IPS DF 6.9 (cell line): ENCODE results near the gene NCKAP5.

Experiments
- DNase-seq: peaks from one replicate; pipeline ENCODE4 v3.0.0-alpha.2; 2013; ENCODE audit warnings: low read depth, low spot score
- H3K27ac ChIP-seq: one replicate; pipeline ENCODE4 v1.5.1; 2013; ENCODE audit warnings: low read length, control low read depth
- H3K27me3 ChIP-seq: 2 replicates; pipeline ENCODE4 v1.6.1; 2013; ENCODE audit warnings: mild to moderate bottlenecking, low read length; ENCODE audit not compliant: control insufficient read depth, insufficient read depth
- H3K36me3 ChIP-seq: 2 replicates; pipeline ENCODE4 v1.6.1; 2013; ENCODE audit warnings: low read length; ENCODE audit not compliant: control insufficient read depth, insufficient read depth
- H3K4me1 ChIP-seq: 2 replicates; pipeline ENCODE4 v1.6.1; 2013; ENCODE audit warnings: low read length; ENCODE audit not compliant: control insufficient read depth, insufficient read depth
- H3K4me3 ChIP-seq: 2 replicates; pipeline ENCODE4 v1.5.1; 2013; ENCODE audit warnings: mild to moderate bottlenecking, low read length
- H3K9me3 ChIP-seq: 2 replicates; pipeline ENCODE4 v1.6.1; 2013; ENCODE audit warnings: low read length, inconsistent platforms; ENCODE audit not compliant: control insufficient read depth, insufficient read depth
- WGBS: extraction: QIAGEN DNeasy Blood & Tissue Kit; methylation state at CpG from one replicate; pipeline ENCODE4 v1.1.7; 2013; ENCODE audit warnings: mixed read lengths, missing lambda C conversion rate; ENCODE audit not compliant: insufficient read length, insufficient coverage; 5-methylcytosine and 5-hydroxymethylcytosine counted together

NCKAP5 gene

DNA sequence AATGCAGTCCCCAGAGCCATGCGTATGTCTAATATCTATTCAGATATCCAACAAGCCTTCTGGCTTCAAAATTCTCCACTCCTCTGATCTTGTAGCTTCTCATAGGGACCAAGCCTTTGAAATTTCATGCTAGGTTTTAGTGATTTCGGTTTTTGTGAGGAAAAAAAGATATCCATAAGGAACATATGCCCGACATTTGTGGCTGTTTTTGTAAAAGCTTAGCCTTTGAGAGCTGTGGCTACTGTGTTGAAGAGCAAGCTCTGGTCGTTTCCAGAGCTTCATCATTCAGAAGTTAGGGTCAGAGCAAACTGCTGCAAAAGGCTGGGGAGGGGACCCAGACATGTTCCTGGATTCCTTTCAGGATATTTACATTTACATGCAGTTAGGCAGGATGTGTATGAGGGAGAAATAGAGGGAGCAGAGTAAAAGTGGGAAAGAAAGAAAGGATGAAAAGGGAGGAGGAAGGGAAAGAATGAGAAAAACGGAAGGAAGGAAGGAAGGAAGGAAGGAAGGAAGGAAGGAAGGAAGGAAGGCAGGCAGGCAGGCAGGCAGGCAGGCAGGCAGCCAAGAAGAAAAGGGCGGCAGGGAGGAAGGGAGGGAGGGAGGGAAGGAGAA, 70.2 kb downstream of the NCKAP5 start:
- Histone ChIP-seq H3K4me1 (no peaks in the 10 kb centered on the region; the same call in 1 of the 2 replicates), H3K4me3 (no peak overlapping the region), H3K27ac (no peak overlapping the region), H3K9me3 (no peaks in the 10 kb centered on the region), H3K36me3 (no peaks in the 10 kb centered on the region), H3K27me3 (no peaks in the 10 kb centered on the region)
- DNase-seq, result no peak
- WGBS, result 100% methylated on average over 1 of the region's 6 CpGs

DNA sequence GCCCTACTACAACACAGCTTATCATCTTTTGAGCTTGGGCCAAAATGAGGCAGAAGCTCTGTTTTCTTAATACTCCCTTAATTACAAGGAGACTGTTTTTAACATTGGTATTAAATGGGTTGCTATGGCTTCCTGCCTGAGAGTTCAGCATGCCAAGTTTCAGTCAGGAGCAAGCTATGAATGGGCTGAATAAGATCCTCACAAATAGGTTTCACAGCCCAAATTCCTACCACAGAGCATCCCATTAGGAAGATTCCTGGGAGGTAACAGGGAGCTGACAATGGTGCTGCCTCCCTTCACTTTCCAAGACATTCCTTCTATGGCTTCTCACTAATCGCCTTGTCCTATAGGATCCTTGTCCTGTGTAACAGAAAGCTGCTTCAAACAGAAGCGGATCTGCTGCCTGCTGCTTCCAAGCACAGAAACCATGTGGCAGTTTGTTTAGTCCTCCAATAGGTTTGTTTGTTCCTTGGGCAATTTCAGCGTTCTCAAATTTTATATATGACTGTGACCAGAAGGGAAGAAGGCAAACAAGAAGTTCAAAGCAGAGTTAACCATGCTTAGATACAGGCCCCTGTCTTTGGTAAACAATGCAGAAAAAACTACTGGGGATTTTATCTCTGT, 70.9 kb downstream of the NCKAP5 start:
- Histone ChIP-seq H3K4me1 (no peaks in the 10 kb centered on the region; the same call in 1 of the 2 replicates), H3K4me3 (no peak overlapping the region), H3K27ac (no peak overlapping the region), H3K36me3 (no peaks in the 10 kb centered on the region), H3K9me3 (no peaks in the 10 kb centered on the region), H3K27me3 (no peaks in the 10 kb centered on the region)
- no CpG with 5 or more reads among the region's 3 CpGs for WGBS
- peak; percentile 20 for DNase-seq

DNA sequence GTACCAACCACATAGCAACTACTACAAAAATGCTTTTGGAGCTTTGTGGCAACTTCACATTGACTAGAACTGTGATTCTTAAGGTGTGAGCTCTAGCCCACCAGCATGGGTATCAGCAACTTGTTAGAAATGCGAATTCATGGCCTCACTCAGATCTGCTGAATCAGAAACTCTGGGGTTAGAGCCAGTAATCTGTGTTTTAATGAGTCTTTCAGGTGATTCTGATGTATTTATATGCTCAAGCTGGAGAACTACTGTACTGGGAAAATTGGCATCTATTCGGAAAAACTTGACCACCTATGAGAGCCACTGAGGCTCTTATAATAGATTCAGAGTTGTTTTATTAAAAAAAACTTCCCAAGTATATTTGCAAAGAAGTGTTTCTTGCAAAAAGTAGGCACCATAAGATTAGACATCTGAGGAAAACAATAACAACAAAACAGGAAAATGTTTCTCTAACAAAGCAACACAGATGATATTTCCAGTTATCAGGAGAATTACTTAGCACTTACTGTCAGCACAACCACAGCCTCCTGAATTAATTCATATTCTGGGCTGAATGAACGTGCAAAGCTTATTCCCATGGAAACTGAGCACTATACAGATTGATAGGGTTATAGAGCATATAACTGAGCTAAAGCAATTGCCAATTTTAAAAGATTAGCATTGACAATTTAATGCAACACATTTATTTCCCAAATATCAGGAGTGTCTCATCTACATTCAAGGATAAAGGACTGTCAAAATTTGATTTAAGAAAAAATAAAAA, 71.6 kb downstream of the NCKAP5 start:
- no CpG with 5 or more reads among the region's 3 CpGs for WGBS
- H3K27ac ChIP-seq, result no peak overlapping the region
- DNase-seq, result no peak
- no peak overlapping the region for H3K4me3 ChIP-seq
- H3K27me3 ChIP-seq, result no peaks in the 10 kb centered on the region
- no peaks in the 10 kb centered on the region for H3K36me3 ChIP-seq
- no peaks in the 10 kb centered on the region for H3K9me3 ChIP-seq
- H3K4me1 ChIP-seq, result no peaks in the 10 kb centered on the region; the same call in 1 of the 2 replicates

DNA sequence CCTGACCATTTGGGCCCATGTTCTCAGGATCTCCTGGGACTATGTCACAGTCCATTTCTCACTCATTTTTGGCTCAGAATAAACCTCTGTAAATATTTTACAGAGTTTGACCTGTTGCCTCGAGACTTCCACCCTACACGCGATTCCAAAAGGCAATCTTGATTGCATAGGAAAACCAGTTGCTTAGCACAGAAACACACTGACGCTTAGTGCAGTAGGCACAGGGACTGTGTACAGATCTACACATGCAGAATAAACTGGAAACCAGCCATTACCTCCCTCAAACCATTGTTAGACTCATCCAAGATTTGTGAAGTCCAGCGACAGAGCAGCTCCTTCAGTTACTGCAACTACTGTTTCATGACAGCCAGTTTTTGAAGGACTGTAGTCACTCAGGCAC, 73.0 kb downstream of the NCKAP5 start:
- DNase-seq, result no peak
- no CpG with 5 or more reads among the region's 5 CpGs for WGBS
- no peaks in the 10 kb centered on the region for H3K9me3 ChIP-seq
- H3K36me3 ChIP-seq, result no peaks in the 10 kb centered on the region
- no peak overlapping the region for H3K4me3 ChIP-seq
- H3K27me3 ChIP-seq, result no peaks in the 10 kb centered on the region
- no peak overlapping the region for H3K27ac ChIP-seq
- no peaks in the 10 kb centered on the region; the same call in 1 of the 2 replicates for H3K4me1 ChIP-seq

DNA sequence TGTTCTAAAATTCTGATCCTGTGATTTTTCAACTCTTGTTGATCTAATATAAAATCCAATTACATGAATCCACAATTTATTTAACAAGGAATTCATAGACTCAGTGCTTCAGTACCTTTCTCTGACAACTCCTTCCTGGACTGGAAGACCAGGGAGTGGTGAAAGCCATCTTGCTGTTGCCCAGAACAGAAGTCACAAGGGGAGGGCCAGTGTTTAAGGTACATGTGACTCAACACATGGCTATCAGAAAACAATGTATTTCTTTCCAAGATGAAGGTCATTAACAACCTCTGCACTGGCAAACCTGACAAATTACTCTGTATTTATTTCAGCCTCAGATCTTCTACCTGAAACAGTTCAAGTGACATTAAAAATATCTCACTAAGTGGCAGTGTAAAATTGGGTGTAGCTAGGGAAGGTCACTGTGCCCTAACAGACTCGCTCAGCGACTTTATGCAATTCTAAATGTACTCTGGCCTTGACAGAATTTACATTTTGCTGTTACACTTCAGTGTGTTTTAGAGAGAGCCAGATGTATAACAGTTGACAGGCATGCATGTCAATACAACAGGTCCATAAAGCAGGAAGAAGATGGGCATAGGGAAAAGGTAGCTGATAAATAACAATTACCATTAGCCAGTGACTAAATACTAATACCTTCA, 75.4 kb downstream of the NCKAP5 start:
- no peak for DNase-seq
- Histone ChIP-seq H3K4me3 (no peak overlapping the region), H3K27me3 (no peaks in the 10 kb centered on the region), H3K27ac (no peak overlapping the region), H3K36me3 (no peaks in the 10 kb centered on the region), H3K4me1 (no peaks in the 10 kb centered on the region; the same call in 1 of the 2 replicates), H3K9me3 (no peaks in the 10 kb centered on the region)
- no CpG with 5 or more reads among the region's 2 CpGs for WGBS

DNA sequence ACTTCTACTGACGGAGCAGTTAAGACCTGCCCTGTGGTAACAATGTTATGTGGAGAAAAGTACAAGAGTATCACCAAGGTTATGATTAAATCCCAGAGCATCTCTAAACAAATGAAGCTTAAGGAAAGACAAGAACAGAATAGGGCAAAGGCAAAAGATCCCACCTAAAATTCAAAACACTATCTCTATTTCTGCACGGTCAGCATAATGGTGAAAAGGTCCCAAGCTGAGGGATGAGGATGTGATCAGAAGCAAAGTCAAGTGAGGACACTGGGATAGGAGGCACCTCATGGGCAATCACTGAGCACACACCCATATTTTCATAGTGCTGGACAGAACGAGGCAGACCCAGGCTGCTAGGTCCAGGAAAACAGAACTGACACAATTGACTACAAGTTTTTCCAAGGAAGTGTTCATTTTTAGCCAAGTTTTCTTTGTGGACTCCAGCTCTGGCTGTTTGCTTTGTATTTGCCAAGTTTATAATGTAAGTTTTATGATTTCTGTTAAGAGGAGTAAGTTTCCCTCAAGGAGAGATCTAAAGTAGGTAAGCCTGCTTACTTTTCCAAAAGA, 77.8 kb downstream of the NCKAP5 start:
- no peak overlapping the region for H3K27ac ChIP-seq
- H3K36me3 ChIP-seq, result no peaks in the 10 kb centered on the region
- no CpG with 5 or more reads among the region's 3 CpGs for WGBS
- H3K4me3 ChIP-seq, result no peak overlapping the region
- no peaks in the 10 kb centered on the region for H3K9me3 ChIP-seq
- no peaks in the 10 kb centered on the region for H3K27me3 ChIP-seq
- H3K4me1 ChIP-seq, result no peaks in the 10 kb centered on the region
- no peak for DNase-seq

DNA sequence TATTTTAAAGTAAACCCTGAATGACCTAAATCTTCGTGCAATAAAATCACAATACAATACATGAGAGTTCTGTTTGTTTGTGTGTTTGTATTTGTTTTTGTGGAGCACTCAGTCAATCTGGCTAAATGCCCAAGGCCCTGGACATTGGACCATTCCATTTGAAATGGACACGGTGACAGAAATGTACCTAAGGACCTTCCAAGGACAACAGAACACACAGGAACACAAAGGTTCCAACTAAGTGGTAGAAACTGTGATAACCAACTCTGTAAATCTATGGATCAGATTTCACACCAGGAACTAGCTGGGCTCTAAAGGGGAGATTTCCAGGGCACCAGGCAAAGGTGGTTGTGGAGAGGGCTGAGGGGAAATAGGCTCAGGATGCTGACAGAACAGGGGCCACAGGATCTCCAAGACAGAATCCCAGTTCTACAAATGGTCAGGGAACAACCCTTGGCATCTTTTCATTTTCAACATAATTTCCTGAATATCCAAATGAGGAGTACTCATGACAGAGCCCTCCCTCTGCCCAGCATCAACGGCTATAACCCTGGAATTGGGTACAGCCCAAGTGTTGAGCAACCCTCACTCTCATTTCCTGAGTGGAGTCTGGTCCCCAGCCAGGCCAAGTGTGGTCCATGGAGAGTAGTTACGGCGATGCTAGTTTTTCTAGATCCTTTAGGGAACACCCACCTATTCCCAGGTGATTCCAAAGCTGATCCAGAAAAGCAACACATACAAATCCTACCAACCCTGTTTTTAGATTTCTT, 78.4 kb downstream of the NCKAP5 start:
- WGBS, result no CpG with 5 or more reads among the region's 5 CpGs
- no peak for DNase-seq

DNA sequence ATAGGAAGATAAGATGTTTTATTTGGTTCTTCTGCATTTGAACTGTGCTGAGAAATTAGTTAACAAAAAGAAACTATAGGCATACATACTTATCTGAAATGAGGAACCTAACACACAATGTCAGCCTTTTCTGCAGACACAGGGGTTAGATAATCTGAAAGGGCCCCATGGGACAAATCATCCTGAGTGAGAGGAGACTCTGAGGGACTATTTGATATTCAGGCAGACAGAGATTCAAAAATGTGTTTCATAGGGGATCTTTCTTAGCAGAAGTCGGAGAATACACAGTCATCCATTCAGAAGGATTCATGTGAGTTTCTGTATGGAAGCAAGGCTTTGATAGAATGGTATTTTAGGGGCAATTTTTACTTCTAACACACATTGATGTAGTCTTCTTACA, 79.1 kb downstream of the NCKAP5 start:
- no CpG with 5 or more reads among the region's 1 CpG for WGBS
- Histone ChIP-seq H3K27me3 (no peaks in the 10 kb centered on the region), H3K4me1 (no peaks in the 10 kb centered on the region), H3K27ac (no peak overlapping the region), H3K4me3 (no peak overlapping the region), H3K36me3 (no peaks in the 10 kb centered on the region), H3K9me3 (no peaks in the 10 kb centered on the region)
- no peak for DNase-seq

More for the DNA sequence above, 78.4 kb downstream of the NCKAP5 start:
- no peaks in the 10 kb centered on the region for H3K4me1 ChIP-seq
- no peaks in the 10 kb centered on the region for H3K36me3 ChIP-seq
- no peak overlapping the region for H3K4me3 ChIP-seq
- H3K27ac ChIP-seq, result no peak overlapping the region
- H3K27me3 ChIP-seq, result no peaks in the 10 kb centered on the region
- no peaks in the 10 kb centered on the region for H3K9me3 ChIP-seq

DNA sequence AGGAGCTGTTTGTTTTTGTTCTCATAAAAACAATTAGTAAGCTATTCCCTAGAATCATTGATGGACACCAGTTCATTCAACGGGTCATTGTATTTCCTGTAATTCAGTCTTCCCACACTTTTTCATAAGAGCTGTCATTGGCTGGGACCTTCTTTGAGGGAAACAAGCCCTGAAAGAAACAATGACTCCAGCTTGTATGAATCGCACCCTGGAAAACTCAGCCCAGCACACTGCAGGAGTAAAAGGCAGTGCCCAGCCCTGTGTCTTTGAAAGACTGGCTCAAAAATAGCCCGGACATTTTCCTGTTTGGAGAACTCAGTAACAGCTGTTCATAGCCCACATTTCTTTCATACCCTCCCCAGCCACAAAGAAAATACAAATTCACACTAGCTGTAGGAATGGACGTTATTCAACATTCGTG, 81.5 kb downstream of the NCKAP5 start:
- no peaks in the 10 kb centered on the region for H3K27me3 ChIP-seq
- H3K4me3 ChIP-seq, result no peak overlapping the region
- no peaks in the 10 kb centered on the region for H3K36me3 ChIP-seq
- DNase-seq, result no peak
- no peaks in the 10 kb centered on the region for H3K9me3 ChIP-seq
- WGBS, result no CpG with 5 or more reads among the region's 5 CpGs
- H3K4me1 ChIP-seq, result no peaks in the 10 kb centered on the region
- H3K27ac ChIP-seq, result no peak overlapping the region
